ENCODE measurements around the gene TLL2.

TLL2 gene

DNA sequence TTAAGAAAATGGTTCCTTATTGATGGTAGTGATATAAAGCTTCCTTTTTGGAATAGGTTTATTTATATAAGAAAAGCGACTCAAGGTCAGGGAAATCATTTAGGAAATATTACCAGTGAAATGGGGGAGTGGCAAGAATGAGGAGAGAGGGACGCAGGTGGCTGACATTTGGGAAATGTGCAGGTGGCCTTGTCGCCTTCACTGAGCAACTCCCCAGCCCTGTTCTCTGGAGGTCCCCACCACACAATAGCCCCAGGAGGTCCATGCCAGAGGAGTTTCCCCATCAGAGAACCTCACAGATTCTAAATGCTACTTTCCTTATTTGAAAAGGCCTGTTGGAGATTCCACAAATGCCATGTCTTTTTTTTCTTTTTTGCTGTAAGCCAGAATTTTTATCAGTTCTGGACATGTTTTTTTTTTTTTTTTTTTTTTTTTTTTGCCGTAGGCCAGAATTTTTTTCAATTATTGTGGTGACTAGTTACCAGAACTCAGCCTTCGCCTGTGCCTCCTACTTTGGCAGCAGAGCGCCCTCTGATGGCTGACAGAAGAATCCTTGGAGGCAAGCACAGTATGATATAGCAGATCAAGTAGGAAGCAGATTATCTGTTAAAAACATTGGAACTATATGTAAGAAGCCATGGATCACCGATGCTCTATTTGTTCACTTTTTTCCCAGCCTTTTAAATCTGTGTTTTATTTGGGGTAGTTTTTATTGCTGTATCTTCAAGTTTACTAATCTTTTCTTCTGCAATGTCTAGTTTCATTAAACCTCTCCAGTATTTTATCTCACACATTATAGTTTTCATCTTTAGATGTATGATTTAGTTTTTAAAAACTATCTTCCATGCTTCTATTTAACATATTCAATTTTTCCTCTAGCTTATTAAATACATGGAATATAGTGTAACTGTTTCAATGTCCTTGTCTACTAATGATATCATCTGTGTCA, 173.5 kb downstream of the TLL2 start:
- H3K27ac ChIP-seq (ENCODE audit: low read length) = no peak overlapping the region
- no peaks in the 10 kb centered on the region for H3K79me2 ChIP-seq (ENCODE audit: insufficient read depth, low read length)
- no peak overlapping the region for H3K4me3 ChIP-seq (ENCODE audit: low read depth in 1 of 2, low read length in 2 of 2)
- no peaks in the 10 kb centered on the region for H4K20me1 ChIP-seq (ENCODE audit: insufficient read depth, low read length)
- TF ChIP-seq, protein P1, sequence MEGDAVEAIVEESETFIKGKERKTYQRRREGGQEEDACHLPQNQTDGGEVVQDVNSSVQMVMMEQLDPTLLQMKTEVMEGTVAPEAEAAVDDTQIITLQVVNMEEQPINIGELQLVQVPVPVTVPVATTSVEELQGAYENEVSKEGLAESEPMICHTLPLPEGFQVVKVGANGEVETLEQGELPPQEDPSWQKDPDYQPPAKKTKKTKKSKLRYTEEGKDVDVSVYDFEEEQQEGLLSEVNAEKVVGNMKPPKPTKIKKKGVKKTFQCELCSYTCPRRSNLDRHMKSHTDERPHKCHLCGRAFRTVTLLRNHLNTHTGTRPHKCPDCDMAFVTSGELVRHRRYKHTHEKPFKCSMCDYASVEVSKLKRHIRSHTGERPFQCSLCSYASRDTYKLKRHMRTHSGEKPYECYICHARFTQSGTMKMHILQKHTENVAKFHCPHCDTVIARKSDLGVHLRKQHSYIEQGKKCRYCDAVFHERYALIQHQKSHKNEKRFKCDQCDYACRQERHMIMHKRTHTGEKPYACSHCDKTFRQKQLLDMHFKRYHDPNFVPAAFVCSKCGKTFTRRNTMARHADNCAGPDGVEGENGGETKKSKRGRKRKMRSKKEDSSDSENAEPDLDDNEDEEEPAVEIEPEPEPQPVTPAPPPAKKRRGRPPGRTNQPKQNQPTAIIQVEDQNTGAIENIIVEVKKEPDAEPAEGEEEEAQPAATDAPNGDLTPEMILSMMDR (IDR thresholded peaks at IDR 0.05; ENCODE audit: borderline replicate concordance, extremely low read depth, low read length, poor library complexity, severe bottlenecking) = peak; percentile 89
- TF ChIP-seq EZH2 (IDR thresholded peaks at IDR 0.05; ENCODE audit: borderline replicate concordance, low read depth, low read length, severe bottlenecking) = no peak
- no peak overlapping the region for H3K4me2 ChIP-seq (ENCODE audit: insufficient read depth, low read length)
- H3K27me3 ChIP-seq (ENCODE audit: insufficient read depth, low read length, poor library complexity) = no peaks in the 10 kb centered on the region
- H3K9ac ChIP-seq (ENCODE audit: low read depth, low read length) = no peak overlapping the region
- H2AFZ ChIP-seq (ENCODE audit: low read depth, low read length) = no peak overlapping the region
- peaks cover 83% of the 10 kb centered on the region for H3K36me3 ChIP-seq (ENCODE audit: insufficient read depth, low read length)
- ATAC-seq (ENCODE audit: insufficient read depth, low read depth) (peak; percentile 99), DNase-seq (peak; percentile 79)
- H3K9me3 ChIP-seq (ENCODE audit: insufficient read depth, low read length, severe bottlenecking) = peaks cover 4% of the 10 kb centered on the region
- 0 out of 2 replicates have a peak, but pooled peaks cover 8% of the 10 kb centered on the region for H3K4me1 ChIP-seq (ENCODE audit: insufficient read depth, low read length)

DNA sequence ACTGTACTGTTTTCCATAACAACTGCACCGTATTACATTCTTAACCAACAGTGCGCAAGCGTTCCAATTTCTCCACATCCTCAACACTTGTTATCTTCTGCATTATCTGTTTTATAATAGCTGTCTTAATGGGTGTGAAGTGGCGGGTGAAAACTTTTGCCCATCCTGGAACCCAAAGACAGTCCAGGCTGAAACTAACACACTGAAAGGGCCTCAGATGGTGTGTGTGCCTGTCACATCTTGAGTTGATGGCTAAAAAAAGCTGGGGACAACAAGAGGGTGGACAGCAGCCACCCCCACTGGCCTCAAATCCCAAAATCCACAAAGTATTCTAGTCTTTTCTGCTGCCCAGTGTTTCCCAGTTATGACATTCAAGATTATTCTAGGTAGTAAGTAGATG, 174.3 kb downstream of the TLL2 start:
- Histone ChIP-seq H3K79me2 (ENCODE audit: insufficient read depth, low read length) (no peaks in the 10 kb centered on the region), H3K4me3 (ENCODE audit: low read depth in 1 of 2, low read length in 2 of 2) (no peak overlapping the region), H3K4me2 (ENCODE audit: insufficient read depth, low read length) (no peak overlapping the region), H3K9me3 (ENCODE audit: insufficient read depth, low read length, severe bottlenecking) (no peaks in the 10 kb centered on the region), H3K36me3 (ENCODE audit: insufficient read depth, low read length) (peaks cover 85% of the 10 kb centered on the region), H3K27ac (ENCODE audit: low read length) (0 out of 2 replicates have a peak overlapping the region, but pooled peaks have one; percentile 22), H4K20me1 (ENCODE audit: insufficient read depth, low read length) (no peaks in the 10 kb centered on the region), H3K4me1 (ENCODE audit: insufficient read depth, low read length) (peaks cover 9% of the 10 kb centered on the region; the same call in 1 of the 2 replicates), H3K27me3 (ENCODE audit: insufficient read depth, low read length, poor library complexity) (no peaks in the 10 kb centered on the region), H2AFZ (ENCODE audit: low read depth, low read length) (no peak overlapping the region), H3K9ac (ENCODE audit: low read depth, low read length) (no peak overlapping the region)
- TF ChIP-seq, protein P1 (IDR thresholded peaks at IDR 0.05; ENCODE audit: borderline replicate concordance, extremely low read depth, low read length, poor library complexity, severe bottlenecking) = no peak
- no peak for TF ChIP-seq EZH2 (IDR thresholded peaks at IDR 0.05; ENCODE audit: borderline replicate concordance, low read depth, low read length, severe bottlenecking)
- DNase-seq (no peak), ATAC-seq (ENCODE audit: insufficient read depth, low read depth) (no peak)

DNA sequence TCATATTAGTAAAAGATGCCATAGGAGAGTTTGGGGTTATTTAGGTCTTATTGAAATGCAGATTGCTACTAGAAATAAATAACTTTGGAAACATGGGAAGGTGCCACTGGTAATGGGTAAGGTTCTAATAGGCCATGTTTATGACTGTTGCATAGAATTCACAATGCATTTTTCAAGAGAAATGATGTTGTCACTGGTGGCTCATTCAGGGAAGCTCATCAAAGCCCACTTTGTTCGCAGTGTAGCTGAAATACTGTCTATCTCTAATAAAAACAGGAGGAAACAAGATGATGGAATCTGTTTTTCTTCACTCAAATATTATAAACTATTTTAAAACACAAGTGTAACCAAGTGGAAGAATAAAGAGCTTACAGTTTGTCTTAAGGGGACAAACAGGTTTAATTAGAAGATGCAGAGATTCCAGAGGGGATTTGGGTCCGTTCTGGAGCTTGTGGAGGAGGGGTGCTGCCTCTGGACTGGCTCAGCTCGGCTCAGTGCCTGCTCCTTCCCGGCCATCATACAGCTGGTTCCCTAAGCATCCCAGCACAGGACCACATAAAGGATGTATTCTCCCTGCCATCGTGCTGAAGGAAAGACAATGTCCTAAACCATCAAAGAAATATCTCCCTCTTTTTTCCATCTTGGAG, 175.3 kb downstream of the TLL2 start:
- Histone ChIP-seq H3K9ac (ENCODE audit: low read depth, low read length) (no peak overlapping the region), H3K79me2 (ENCODE audit: insufficient read depth, low read length) (no peaks in the 10 kb centered on the region), H2AFZ (ENCODE audit: low read depth, low read length) (no peak overlapping the region), H3K4me3 (ENCODE audit: low read depth in 1 of 2, low read length in 2 of 2) (no peak overlapping the region), H4K20me1 (ENCODE audit: insufficient read depth, low read length) (no peaks in the 10 kb centered on the region), H3K4me1 (ENCODE audit: insufficient read depth, low read length) (peaks cover 18% of the 10 kb centered on the region), H3K27me3 (ENCODE audit: insufficient read depth, low read length, poor library complexity) (no peaks in the 10 kb centered on the region), H3K27ac (ENCODE audit: low read length) (peak overlapping the region; percentile 52; the same call in 1 of the 2 replicates), H3K9me3 (ENCODE audit: insufficient read depth, low read length, severe bottlenecking) (no peaks in the 10 kb centered on the region), H3K4me2 (ENCODE audit: insufficient read depth, low read length) (no peak overlapping the region), H3K36me3 (ENCODE audit: insufficient read depth, low read length) (peaks cover 85% of the 10 kb centered on the region)
- TF ChIP-seq EZH2 (IDR thresholded peaks at IDR 0.05; ENCODE audit: borderline replicate concordance, low read depth, low read length, severe bottlenecking) = no peak
- TF ChIP-seq, protein P1 (IDR thresholded peaks at IDR 0.05; ENCODE audit: borderline replicate concordance, extremely low read depth, low read length, poor library complexity, severe bottlenecking) = no peak
- DNase-seq (no peak), ATAC-seq (ENCODE audit: insufficient read depth, low read depth) (no peak)
